ENCODE measurements around the gene ERFE.

ERFE gene

GRCh38 chr2:238132463-238133450 is 26.0 kb upstream of the ERFE start:
- Histone ChIP-seq H3K36me3 (ENCODE audit: control insufficient read depth, insufficient read depth, low read length) (no peaks in the 10 kb centered on the region), H3K27me3 (ENCODE audit: control insufficient read depth, insufficient read depth, low read length) (no peaks in the 10 kb centered on the region), H3K27ac (ENCODE audit: low read length) (no peak overlapping the region), H3K9me3 (ENCODE audit: control insufficient read depth, insufficient read depth, low read length) (no peaks in the 10 kb centered on the region), H3K4me1 (ENCODE audit: control insufficient read depth, insufficient read depth, low read length) (peaks cover 6% of the 10 kb centered on the region; the same call in 1 of the 2 replicates), H3K4me3 (ENCODE audit: low read length) (no peak overlapping the region)
- WGBS (ENCODE audit: insufficient coverage, insufficient read length), result no CpG with 5 or more reads among the region's 23 CpGs
- DNase-seq (ENCODE audit: low read depth, low spot score), result no peak

GRCh38 chr2:238133499-238134392 is 25.0 kb upstream of the ERFE start:
- WGBS (ENCODE audit: insufficient coverage, insufficient read length), result no CpG with 5 or more reads among the region's 14 CpGs
- no peak for DNase-seq (ENCODE audit: low read depth, low spot score)
- H3K27me3 ChIP-seq (ENCODE audit: control insufficient read depth, insufficient read depth, low read length), result no peaks in the 10 kb centered on the region
- H3K4me3 ChIP-seq (ENCODE audit: low read length), result no peak overlapping the region
- 0 out of 2 replicates have a peak, but pooled peaks cover 1% of the 10 kb centered on the region for H3K4me1 ChIP-seq (ENCODE audit: control insufficient read depth, insufficient read depth, low read length)
- no peaks in the 10 kb centered on the region for H3K36me3 ChIP-seq (ENCODE audit: control insufficient read depth, insufficient read depth, low read length)
- no peaks in the 10 kb centered on the region for H3K9me3 ChIP-seq (ENCODE audit: control insufficient read depth, insufficient read depth, low read length)
- no peak overlapping the region for H3K27ac ChIP-seq (ENCODE audit: low read length)

- H3K4me1 ChIP-seq (ENCODE audit: control insufficient read depth, insufficient read depth, low read length), result no peaks in the 10 kb centered on the region
- no peaks in the 10 kb centered on the region for H3K36me3 ChIP-seq (ENCODE audit: control insufficient read depth, insufficient read depth, low read length)
- no CpG with 5 or more reads among the region's 11 CpGs for WGBS (ENCODE audit: insufficient coverage, insufficient read length)
- H3K9me3 ChIP-seq (ENCODE audit: control insufficient read depth, insufficient read depth, low read length), result no peaks in the 10 kb centered on the region
- no peaks in the 10 kb centered on the region for H3K27me3 ChIP-seq (ENCODE audit: control insufficient read depth, insufficient read depth, low read length)
- no peak overlapping the region for H3K27ac ChIP-seq (ENCODE audit: low read length)
- no peak for DNase-seq (ENCODE audit: low read depth, low spot score)
- H3K4me3 ChIP-seq (ENCODE audit: low read length), result no peak overlapping the region
Observed at GRCh38 chr2:238134393-238134785, 24.4 kb upstream of the ERFE start.

GRCh38 chr2:238135601-238136150 is 23.1 kb upstream of the ERFE start:
- WGBS (ENCODE audit: insufficient coverage, insufficient read length), result no CpG with 5 or more reads among the region's 15 CpGs
- no peaks in the 10 kb centered on the region for H3K9me3 ChIP-seq (ENCODE audit: control insufficient read depth, insufficient read depth, low read length)
- H3K4me3 ChIP-seq (ENCODE audit: low read length), result no peak overlapping the region
- DNase-seq (ENCODE audit: low read depth, low spot score), result no peak
- no peaks in the 10 kb centered on the region for H3K27me3 ChIP-seq (ENCODE audit: control insufficient read depth, insufficient read depth, low read length)
- no peak overlapping the region for H3K27ac ChIP-seq (ENCODE audit: low read length)
- H3K4me1 ChIP-seq (ENCODE audit: control insufficient read depth, insufficient read depth, low read length), result no peaks in the 10 kb centered on the region
- no peaks in the 10 kb centered on the region for H3K36me3 ChIP-seq (ENCODE audit: control insufficient read depth, insufficient read depth, low read length)

- Histone ChIP-seq H3K27me3 (ENCODE audit: control insufficient read depth, insufficient read depth, low read length) (no peaks in the 10 kb centered on the region), H3K9me3 (ENCODE audit: control insufficient read depth, insufficient read depth, low read length) (no peaks in the 10 kb centered on the region), H3K4me1 (ENCODE audit: control insufficient read depth, insufficient read depth, low read length) (no peaks in the 10 kb centered on the region), H3K4me3 (ENCODE audit: low read length) (no peak overlapping the region), H3K27ac (ENCODE audit: low read length) (no peak overlapping the region), H3K36me3 (ENCODE audit: control insufficient read depth, insufficient read depth, low read length) (no peaks in the 10 kb centered on the region)
- WGBS (ENCODE audit: insufficient coverage, insufficient read length), result no CpG with 5 or more reads among the region's 14 CpGs
- DNase-seq (ENCODE audit: low read depth, low spot score), result no peak
Observed at GRCh38 chr2:238136820-238137537, 21.8 kb upstream of the ERFE start.

- Histone ChIP-seq H3K27me3 (ENCODE audit: control insufficient read depth, insufficient read depth, low read length) (no peaks in the 10 kb centered on the region), H3K36me3 (ENCODE audit: control insufficient read depth, insufficient read depth, low read length) (no peaks in the 10 kb centered on the region), H3K9me3 (ENCODE audit: control insufficient read depth, insufficient read depth, low read length) (no peaks in the 10 kb centered on the region), H3K27ac (ENCODE audit: low read length) (no peak overlapping the region), H3K4me3 (ENCODE audit: low read length) (no peak overlapping the region), H3K4me1 (ENCODE audit: control insufficient read depth, insufficient read depth, low read length) (peaks cover 2% of the 10 kb centered on the region; the same call in 1 of the 2 replicates)
- no peak for DNase-seq (ENCODE audit: low read depth, low spot score)
- WGBS (ENCODE audit: insufficient coverage, insufficient read length), result no CpG with 5 or more reads among the region's 13 CpGs
Observed at GRCh38 chr2:238137885-238138284, 20.9 kb upstream of the ERFE start.

GRCh38 chr2:238138331-238139195 is 20.2 kb upstream of the ERFE start, which contains the start of gene KLHL30:
KLHL30 (plus strand) TSS chr2:238138668; CDS start chr2:238140755, 2,087 bp downstream.
- no peaks in the 10 kb centered on the region for H3K27me3 ChIP-seq (ENCODE audit: control insufficient read depth, insufficient read depth, low read length)
- H3K36me3 ChIP-seq (ENCODE audit: control insufficient read depth, insufficient read depth, low read length), result no peaks in the 10 kb centered on the region
- H3K4me1 ChIP-seq (ENCODE audit: control insufficient read depth, insufficient read depth, low read length), result peaks cover 2% of the 10 kb centered on the region; the same call in 1 of the 2 replicates
- no CpG with 5 or more reads among the region's 22 CpGs for WGBS (ENCODE audit: insufficient coverage, insufficient read length)
- H3K27ac ChIP-seq (ENCODE audit: low read length), result no peak within 1 kb of the TSS
- no peaks in the 10 kb centered on the region for H3K9me3 ChIP-seq (ENCODE audit: control insufficient read depth, insufficient read depth, low read length)
- DNase-seq (ENCODE audit: low read depth, low spot score), result no peak
- no peak within 1 kb of the TSS for H3K4me3 ChIP-seq (ENCODE audit: low read length)

- DNase-seq (ENCODE audit: low read depth, low spot score), result no peak
- Histone ChIP-seq H3K27ac (ENCODE audit: low read length) (no peak overlapping the region), H3K4me1 (ENCODE audit: control insufficient read depth, insufficient read depth, low read length) (peaks cover 2% of the 10 kb centered on the region; the same call in 1 of the 2 replicates), H3K36me3 (ENCODE audit: control insufficient read depth, insufficient read depth, low read length) (no peaks in the 10 kb centered on the region), H3K27me3 (ENCODE audit: control insufficient read depth, insufficient read depth, low read length) (no peaks in the 10 kb centered on the region), H3K4me3 (ENCODE audit: low read length) (no peak overlapping the region), H3K9me3 (ENCODE audit: control insufficient read depth, insufficient read depth, low read length) (no peaks in the 10 kb centered on the region)
- no CpG with 5 or more reads among the region's 56 CpGs for WGBS (ENCODE audit: insufficient coverage, insufficient read length)
Observed at GRCh38 chr2:238139196-238140039, 19.4 kb upstream of the ERFE start.

Measured in iPS DF 6.9 (cell line).